ENCODE measurements around the gene NR4A3. TPM values are rescaled to one million over a fixed set of nuclear protein-coding genes. Genes with fewer than 3 reads are reported as not detected.
"Not testable (repeated sequence)": the region's sequence is repeated elsewhere in the genome, so short reads cannot be mapped to it uniquely, and the experiment has no call there.

The NR4A3 gene
- total RNA-seq = 1 to 10 TPM; 1.2 TPM

DNA sequence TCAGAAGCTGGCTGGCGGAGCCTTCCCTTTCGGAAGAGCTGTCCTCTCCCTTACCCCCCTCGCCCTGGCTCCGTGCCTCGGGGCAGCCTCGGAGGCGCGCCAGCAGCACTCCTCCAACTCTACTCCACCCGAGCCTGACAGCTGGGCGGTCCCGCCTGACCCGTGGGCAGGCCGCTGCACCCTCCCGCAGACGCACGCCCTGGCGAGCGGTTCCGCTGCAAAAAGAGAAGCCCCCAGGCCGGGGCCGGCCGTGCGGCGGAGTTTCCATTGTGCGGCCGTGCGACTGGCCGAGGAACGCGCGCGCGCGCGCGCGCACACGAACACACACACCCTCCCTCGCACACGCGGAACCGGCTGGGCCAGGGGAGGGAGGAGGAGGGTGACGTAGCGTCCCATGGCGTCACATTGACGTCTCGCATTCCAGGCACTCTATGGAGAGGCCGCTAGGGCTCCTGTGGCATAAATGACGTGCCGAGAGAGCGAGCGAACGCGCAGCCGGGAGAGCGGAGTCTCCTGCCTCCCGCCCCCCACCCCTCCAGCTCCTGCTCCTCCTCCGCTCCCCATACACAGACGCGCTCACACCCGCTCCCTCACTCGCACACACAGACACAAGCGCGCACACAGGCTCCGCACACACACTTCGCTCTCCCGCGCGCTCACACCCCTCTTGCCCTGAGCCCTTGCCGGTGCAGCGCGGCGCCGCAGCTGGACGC lies at the start of gene NR4A3:
TSS of gene NR4A3 (plus strand) at position 490 of the 713 bp plus-strand sequence. CDS start 6,158 bp downstream, outside the sequence.
- Mint-ChIP-seq H3K9me3 (no peaks in the 10 kb centered on the region), H3K27me3 (peaks cover 19% of the 10 kb centered on the region)
- POLR2A ChIA-PET = interaction anchor here (0.6 to 1.7 kb wide), 2 partner anchors 22 to 600 kb away, joined by 3 to 4 read pairs; partner anchors contain the start of genes ALG2 and SEC61B

DNA sequence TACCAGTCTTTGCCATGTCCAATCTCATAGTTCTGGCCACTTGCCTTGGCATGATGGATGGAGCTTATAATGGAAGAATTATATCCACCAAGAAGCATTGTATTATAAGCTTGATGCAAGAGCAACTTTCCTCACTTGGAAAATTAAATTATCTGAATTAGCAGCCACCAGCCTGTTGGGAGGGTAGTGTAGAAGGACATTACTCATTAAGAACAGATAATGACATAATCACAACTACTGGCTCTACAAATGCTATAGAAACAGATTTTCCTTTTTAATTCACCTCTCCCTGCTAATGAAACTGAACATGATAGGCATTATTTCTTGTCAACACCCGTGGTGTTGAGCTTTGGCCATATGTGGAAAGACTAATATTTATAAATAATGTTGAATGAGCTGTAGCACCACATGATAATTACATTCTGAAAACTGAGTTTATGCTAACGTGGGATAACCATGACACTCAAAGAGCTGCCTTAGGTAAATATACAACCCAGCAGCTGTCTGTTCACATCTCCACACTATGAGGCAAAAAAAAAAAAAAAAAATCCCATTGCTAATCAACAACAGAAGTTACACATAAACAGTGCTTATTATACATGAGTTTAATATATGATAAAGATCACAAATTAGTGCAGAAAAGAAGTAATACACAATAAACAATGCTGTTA lies 48.1 kb upstream of the NR4A3 start:
- DNase-seq (no peak), ATAC-seq (ENCODE audit: low read depth) (no peak)
- H3K4me1 Mint-ChIP-seq = no peaks in the 10 kb centered on the region
- POLR2A ChIA-PET = no interaction called here
- H3K27ac Mint-ChIP-seq = no peak overlapping the region
- peaks cover 2% of the 10 kb centered on the region for H3K9me3 Mint-ChIP-seq
- H3K4me3 Mint-ChIP-seq = no peak overlapping the region
- peaks cover 13% of the 10 kb centered on the region for H3K27me3 Mint-ChIP-seq
- H3K36me3 Mint-ChIP-seq = no peaks in the 10 kb centered on the region

More for the DNA sequence above, at the start of gene NR4A3:
- ATAC-seq (ENCODE audit: low read depth) = peak; percentile 36
- Mint-ChIP-seq H3K4me3 (peak within 1 kb of the TSS; percentile 94), H3K27ac (peak within 1 kb of the TSS; percentile 92), H3K4me1 (peaks cover 59% of the 10 kb centered on the region), H3K36me3 (no peaks in the 10 kb centered on the region)
- DNase-seq = peak; percentile 86

GRCh38 chr9:99778308-99778707 lies 43.4 kb upstream of the NR4A3 start:
- Mint-ChIP-seq H3K36me3 (no peaks in the 10 kb centered on the region), H3K4me1 (peaks cover 3% of the 10 kb centered on the region), H3K27ac (no peak overlapping the region), H3K4me3 (no peak overlapping the region), H3K27me3 (peaks cover 7% of the 10 kb centered on the region), H3K9me3 (peaks cover 2% of the 10 kb centered on the region)
- POLR2A ChIA-PET = no interaction called here
- DNase-seq (no peak), ATAC-seq (ENCODE audit: low read depth) (peak; percentile 39)

DNA sequence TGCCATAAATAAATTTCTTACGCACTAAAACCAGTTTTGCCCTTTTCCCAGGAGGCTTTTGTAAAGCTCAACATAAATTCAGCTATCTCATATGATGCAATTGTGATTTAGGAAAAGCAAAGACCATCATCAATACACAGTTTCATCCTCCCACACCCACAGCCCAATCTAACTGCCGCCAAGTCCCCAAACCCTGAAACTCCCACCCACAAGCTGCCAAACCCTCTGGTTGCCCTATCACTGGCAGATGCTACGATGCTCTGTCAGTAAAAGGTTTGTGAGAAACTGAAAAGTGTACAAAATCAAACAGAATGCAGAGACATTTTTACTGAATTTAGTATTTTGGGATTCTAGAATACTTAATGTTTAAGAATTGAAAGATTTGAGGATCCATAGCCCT lies 42.8 kb upstream of the NR4A3 start:
- Mint-ChIP-seq H3K27me3 (peaks cover 6% of the 10 kb centered on the region), H3K27ac (no peak overlapping the region), H3K9me3 (peaks cover 2% of the 10 kb centered on the region), H3K36me3 (no peaks in the 10 kb centered on the region), H3K4me3 (no peak overlapping the region), H3K4me1 (peaks cover 3% of the 10 kb centered on the region)
- DNase-seq (no peak), ATAC-seq (ENCODE audit: low read depth) (no peak)
- POLR2A ChIA-PET = no interaction called here

DNA sequence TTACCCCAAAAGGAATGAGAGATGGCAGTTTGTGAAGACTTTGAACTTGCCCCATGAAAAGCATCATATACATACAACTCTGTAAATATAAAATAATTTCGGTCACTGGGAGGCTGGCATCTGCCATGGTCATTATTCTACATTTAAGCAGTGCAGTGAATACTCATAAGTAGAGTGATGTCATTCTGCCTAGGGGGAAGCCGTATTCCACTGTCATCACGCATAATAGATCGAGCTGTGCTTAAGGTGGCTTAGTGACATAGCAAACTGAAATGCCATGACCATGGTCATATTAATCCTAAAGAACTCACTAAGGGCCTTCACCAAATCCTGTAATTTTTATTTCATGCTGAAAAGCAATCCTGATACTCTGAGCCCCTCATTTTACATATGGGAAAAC lies 42.4 kb upstream of the NR4A3 start:
- ATAC-seq (ENCODE audit: low read depth) (no peak), DNase-seq (no peak)
- POLR2A ChIA-PET = no interaction called here
- Mint-ChIP-seq H3K27ac (no peak overlapping the region), H3K27me3 (peaks cover 10% of the 10 kb centered on the region), H3K9me3 (peaks cover 2% of the 10 kb centered on the region), H3K4me3 (no peak overlapping the region), H3K36me3 (no peaks in the 10 kb centered on the region), H3K4me1 (peaks cover 3% of the 10 kb centered on the region)

GRCh38 chr9:99782349-99782748 lies 39.3 kb upstream of the NR4A3 start:
- H3K9me3 Mint-ChIP-seq; H3K36me3 Mint-ChIP-seq; POLR2A ChIA-PET; H3K4me1 Mint-ChIP-seq; H3K4me3 Mint-ChIP-seq; H3K27ac Mint-ChIP-seq; ATAC-seq (ENCODE audit: low read depth); DNase-seq: not testable (repeated sequence)
- H3K27me3 Mint-ChIP-seq = peaks cover 23% of the 10 kb centered on the region

DNA sequence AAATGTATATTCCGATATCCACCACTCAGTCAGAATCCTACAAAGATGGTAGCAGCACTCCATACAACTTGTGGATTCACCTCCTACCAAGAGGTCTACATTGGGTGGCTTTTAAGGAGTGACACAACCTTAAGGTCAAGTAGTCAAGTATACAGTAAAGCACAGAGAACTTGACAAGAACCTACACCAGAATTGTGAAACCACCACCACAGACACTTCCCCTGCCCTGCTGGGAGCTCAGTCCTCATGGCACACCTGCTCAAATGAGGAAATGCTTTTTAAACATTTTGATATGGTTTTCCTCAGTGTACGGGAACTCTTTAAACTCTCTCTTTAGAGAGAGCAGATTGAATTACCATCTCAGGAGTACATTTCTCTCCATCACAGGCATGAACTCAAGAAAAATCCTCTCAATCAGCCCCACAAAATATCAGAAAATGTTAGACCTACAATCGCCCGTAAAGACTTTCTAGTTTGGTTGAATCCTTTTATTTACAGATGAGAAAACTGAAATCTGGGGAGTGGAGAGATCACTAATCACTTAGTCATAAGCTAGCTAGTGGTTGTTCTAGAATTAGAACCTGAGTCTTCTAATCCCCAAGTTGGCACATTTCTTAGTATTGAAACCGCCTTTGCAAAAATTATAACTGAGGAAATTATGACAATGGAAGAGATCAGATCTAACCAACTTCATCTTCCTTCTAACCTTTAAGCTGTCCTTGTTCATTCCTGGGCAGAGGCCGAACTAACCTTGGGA lies 38.5 kb upstream of the NR4A3 start:
- Mint-ChIP-seq H3K27ac (no peak overlapping the region), H3K4me3 (no peak overlapping the region), H3K36me3 (no peaks in the 10 kb centered on the region), H3K9me3 (peaks cover 2% of the 10 kb centered on the region), H3K4me1 (peaks cover 3% of the 10 kb centered on the region), H3K27me3 (peaks cover 27% of the 10 kb centered on the region)
- POLR2A ChIA-PET = no interaction called here
- ATAC-seq (ENCODE audit: low read depth) (peak; percentile 30), DNase-seq (no peak)

GRCh38 chr9:99783799-99784198 lies 37.9 kb upstream of the NR4A3 start:
- H3K9me3 Mint-ChIP-seq = peaks cover 2% of the 10 kb centered on the region
- H3K4me1 Mint-ChIP-seq = peaks cover 3% of the 10 kb centered on the region
- no peak overlapping the region for H3K4me3 Mint-ChIP-seq
- POLR2A ChIA-PET = no interaction called here
- ATAC-seq (ENCODE audit: low read depth) (no peak), DNase-seq (no peak)
- H3K27me3 Mint-ChIP-seq = peaks cover 29% of the 10 kb centered on the region
- no peaks in the 10 kb centered on the region for H3K36me3 Mint-ChIP-seq
- H3K27ac Mint-ChIP-seq = no peak overlapping the region

- peaks cover 34% of the 10 kb centered on the region for H3K27me3 Mint-ChIP-seq
- ATAC-seq (ENCODE audit: low read depth) (no peak), DNase-seq (no peak)
- H3K36me3 Mint-ChIP-seq = no peaks in the 10 kb centered on the region
- POLR2A ChIA-PET = no interaction called here
- peaks cover 2% of the 10 kb centered on the region for H3K9me3 Mint-ChIP-seq
- H3K4me3 Mint-ChIP-seq = no peak overlapping the region
- H3K4me1 Mint-ChIP-seq = peaks cover 5% of the 10 kb centered on the region
- no peak overlapping the region for H3K27ac Mint-ChIP-seq
Observed at GRCh38 chr9:99785010-99785590, 36.6 kb upstream of the NR4A3 start.

DNA sequence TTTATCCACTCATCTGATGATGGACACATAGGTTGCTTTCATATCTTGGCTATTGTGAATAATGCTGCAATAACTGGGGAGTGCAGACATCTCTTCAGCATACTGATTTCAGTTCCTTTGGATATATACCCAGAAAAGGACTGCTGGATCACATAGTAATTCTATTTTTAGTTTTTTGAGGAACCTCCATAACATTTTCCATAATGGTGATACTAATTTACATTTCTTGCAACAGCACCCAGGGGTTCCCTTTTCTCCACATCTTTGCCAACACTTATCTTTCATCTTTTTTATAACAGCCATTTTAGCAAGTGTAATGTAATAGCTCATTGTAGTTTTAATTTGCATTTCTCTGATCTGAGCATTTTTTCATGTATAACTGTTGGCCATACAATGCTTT lies 34.1 kb upstream of the NR4A3 start:
- no peaks in the 10 kb centered on the region for H3K36me3 Mint-ChIP-seq
- POLR2A ChIA-PET = no interaction called here

DNA sequence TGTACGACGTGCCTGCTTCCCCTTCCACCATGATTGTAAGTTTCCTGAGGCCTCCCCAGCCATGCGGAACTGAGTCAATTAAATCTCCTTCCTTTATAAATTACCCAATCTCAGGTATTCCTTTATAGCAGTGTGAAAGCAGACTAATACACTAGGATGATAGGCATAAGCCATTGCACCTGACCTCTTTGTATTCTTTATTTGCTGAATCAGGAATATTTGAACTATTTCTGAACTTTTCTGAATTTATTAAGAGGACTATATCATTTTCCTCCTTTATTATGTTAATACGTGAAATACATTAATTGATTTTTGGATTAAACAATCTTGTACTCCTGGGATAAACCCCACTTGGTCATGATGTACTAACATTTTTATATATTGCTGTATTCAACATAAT lies 28.2 kb upstream of the NR4A3 start:
- POLR2A ChIA-PET = no interaction called here
- H3K27ac Mint-ChIP-seq = no peak overlapping the region

More for the DNA sequence above, 34.1 kb upstream of the NR4A3 start:
- no peaks in the 10 kb centered on the region for H3K9me3 Mint-ChIP-seq
- ATAC-seq (ENCODE audit: low read depth) = no peak
- H3K4me3 Mint-ChIP-seq = no peak overlapping the region
- peaks cover 5% of the 10 kb centered on the region for H3K4me1 Mint-ChIP-seq
- H3K27ac Mint-ChIP-seq = no peak overlapping the region
- H3K27me3 Mint-ChIP-seq = peaks cover 39% of the 10 kb centered on the region
- no peak for DNase-seq

GRCh38 chr9:99796231-99796630 lies 25.5 kb upstream of the NR4A3 start:
- H3K27me3 Mint-ChIP-seq = peaks cover 5% of the 10 kb centered on the region
- no peaks in the 10 kb centered on the region for H3K36me3 Mint-ChIP-seq
- no peaks in the 10 kb centered on the region for H3K4me1 Mint-ChIP-seq
- ATAC-seq (ENCODE audit: low read depth) (no peak), DNase-seq (no peak)
- no peaks in the 10 kb centered on the region for H3K9me3 Mint-ChIP-seq
- no peak overlapping the region for H3K27ac Mint-ChIP-seq
- POLR2A ChIA-PET = no interaction called here
- H3K4me3 Mint-ChIP-seq = no peak overlapping the region

More for the DNA sequence above, 28.2 kb upstream of the NR4A3 start:
- ATAC-seq (ENCODE audit: low read depth) = no peak
- Mint-ChIP-seq H3K27me3 (peaks cover 10% of the 10 kb centered on the region), H3K4me1 (peaks cover 2% of the 10 kb centered on the region), H3K9me3 (no peaks in the 10 kb centered on the region), H3K36me3 (no peaks in the 10 kb centered on the region), H3K4me3 (no peak overlapping the region)
- no peak for DNase-seq

DNA sequence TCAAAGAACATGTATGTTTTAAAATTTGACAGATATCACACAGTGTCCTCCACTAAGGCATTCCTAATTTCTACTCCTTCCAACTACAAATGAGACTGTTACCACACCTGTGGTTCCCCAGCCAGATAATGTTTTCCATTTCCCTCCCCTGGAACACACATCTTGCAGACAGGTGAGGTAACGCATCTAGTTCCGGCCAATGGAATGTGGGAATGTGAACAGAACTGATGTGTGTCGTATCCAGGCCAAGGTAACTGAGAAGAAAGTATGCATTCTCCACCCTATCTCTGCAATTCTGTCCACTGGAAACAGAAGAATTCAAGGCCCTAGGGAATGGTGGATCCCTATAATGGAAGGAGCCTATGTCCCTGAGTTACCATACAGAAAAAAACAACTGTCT lies 19.9 kb upstream of the NR4A3 start:
- POLR2A ChIA-PET = no interaction called here
- ATAC-seq (ENCODE audit: low read depth) (no peak), DNase-seq (no peak)
- Mint-ChIP-seq H3K36me3 (no peaks in the 10 kb centered on the region), H3K4me1 (no peaks in the 10 kb centered on the region), H3K27me3 (no peaks in the 10 kb centered on the region), H3K27ac (no peak overlapping the region), H3K9me3 (no peaks in the 10 kb centered on the region), H3K4me3 (no peak overlapping the region)
